ENCODE data around the gene ABCC4.

ABCC4 gene

GRCh38 chr13:95039415-95039814, 261.8 kb downstream of the ABCC4 start:
- no peak for DNase-seq (ENCODE audit: low read depth)

- DNase-seq (ENCODE audit: low read depth) = no peak
Observed at GRCh38 chr13:95038949-95039348, 262.3 kb downstream of the ABCC4 start.

- no peak for DNase-seq (ENCODE audit: low read depth)
Observed at GRCh38 chr13:95035311-95036109, 265.7 kb downstream of the ABCC4 start.

- no peak for DNase-seq (ENCODE audit: low read depth)
Observed at GRCh38 chr13:95033890-95034289, 267.4 kb downstream of the ABCC4 start.

- DNase-seq (ENCODE audit: low read depth) = no peak
Observed at GRCh38 chr13:95032121-95032520, 269.1 kb downstream of the ABCC4 start.

GRCh38 chr13:95030821-95031343, 270.4 kb downstream of the ABCC4 start:
- DNase-seq (ENCODE audit: low read depth) = no peak

- DNase-seq (ENCODE audit: low read depth) = no peak
Observed at GRCh38 chr13:95027638-95028037, 273.6 kb downstream of the ABCC4 start.

GRCh38 chr13:95025116-95025515, 276.1 kb downstream of the ABCC4 start:
- DNase-seq (ENCODE audit: low read depth) = no peak

- no peak for DNase-seq (ENCODE audit: low read depth)
Observed at GRCh38 chr13:95023405-95023804, 277.8 kb downstream of the ABCC4 start.

- no peak for DNase-seq (ENCODE audit: low read depth)
Observed at GRCh38 chr13:95020298-95020987, 280.8 kb downstream of the ABCC4 start.

GRCh38 chr13:95019886-95020285, 281.4 kb downstream of the ABCC4 start:
- no peak for DNase-seq (ENCODE audit: low read depth)

- DNase-seq (ENCODE audit: low read depth) = no peak
Observed at GRCh38 chr13:95007322-95007721, 293.9 kb downstream of the ABCC4 start.

- DNase-seq (ENCODE audit: low read depth) = no peak
Observed at GRCh38 chr13:95005300-95005699, 296.0 kb downstream of the ABCC4 start.

- no peak for DNase-seq (ENCODE audit: low read depth)
Observed at GRCh38 chr13:95003019-95003813, 298.0 kb downstream of the ABCC4 start.

- no peak for DNase-seq (ENCODE audit: low read depth)
Observed at GRCh38 chr13:95002126-95002525, 299.1 kb downstream of the ABCC4 start.

- no peak for DNase-seq (ENCODE audit: low read depth)
Observed at GRCh38 chr13:94999871-95000270, 301.4 kb downstream of the ABCC4 start.

GRCh38 chr13:94997126-94997525, 304.1 kb downstream of the ABCC4 start:
- DNase-seq (ENCODE audit: low read depth) = no peak

- no peak for DNase-seq (ENCODE audit: low read depth)
Observed at GRCh38 chr13:94996445-94996844, 304.8 kb downstream of the ABCC4 start.

GRCh38 chr13:94994506-94994905, 306.7 kb downstream of the ABCC4 start:
- no peak for DNase-seq (ENCODE audit: low read depth)

GRCh38 chr13:94993616-94994015, 307.6 kb downstream of the ABCC4 start:
- no peak for DNase-seq (ENCODE audit: low read depth)

- DNase-seq (ENCODE audit: low read depth) = no peak
Observed at GRCh38 chr13:94992036-94992960, 309.0 kb downstream of the ABCC4 start.
